Ovary (tissue), 3 donors: Measurements from ENCODE around the gene ATP4B.

Source experiments
- POLR2A ChIP-seq: fragments of 450-650 bp; IDR thresholded peaks from one replicate; pipeline ENCODE4 v1.6.1; 2017; ENCODE audit warnings: antibody characterized with exemption, mild to moderate bottlenecking, moderate library complexity
- TF ChIP-seq, protein P1 (sequence below), 3 donors: fragments of 450-650 bp in 2 of 3; fragments of 200-600 bp in 1 of 3; IDR thresholded peaks; one replicate each; pipeline versions ENCODE4 v1.5.1 to v1.8.0; 2016 to 2022; ENCODE audit warnings: antibody characterized with exemption in 3 of 3, mild to moderate bottlenecking in 1 of 3
- donor health status: DM: no; HTN: no; CAD: no.

DNA sequence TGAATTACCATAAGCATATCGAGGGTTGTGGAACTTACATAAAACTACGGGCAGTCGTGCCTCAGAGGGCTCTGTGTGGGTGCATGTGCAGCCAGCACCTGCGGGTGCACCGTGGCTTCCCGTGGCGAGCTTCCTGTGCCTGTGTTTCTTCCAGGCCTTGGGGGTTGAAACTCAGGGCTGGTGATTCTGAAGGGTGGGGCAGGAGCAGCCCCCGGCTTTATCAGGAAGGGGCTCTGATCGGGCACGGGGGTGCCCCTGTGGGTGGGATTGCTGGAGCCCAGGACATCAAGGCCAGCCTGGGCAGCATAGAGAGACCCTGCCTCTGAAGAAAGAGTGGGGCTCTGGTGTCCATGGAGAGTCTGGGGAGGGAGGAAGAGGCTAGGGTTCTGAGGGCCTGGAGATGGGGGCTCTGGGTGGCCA lies 11.1 kb downstream of the ATP4B start:
- TF ChIP-seq, protein P1, sequence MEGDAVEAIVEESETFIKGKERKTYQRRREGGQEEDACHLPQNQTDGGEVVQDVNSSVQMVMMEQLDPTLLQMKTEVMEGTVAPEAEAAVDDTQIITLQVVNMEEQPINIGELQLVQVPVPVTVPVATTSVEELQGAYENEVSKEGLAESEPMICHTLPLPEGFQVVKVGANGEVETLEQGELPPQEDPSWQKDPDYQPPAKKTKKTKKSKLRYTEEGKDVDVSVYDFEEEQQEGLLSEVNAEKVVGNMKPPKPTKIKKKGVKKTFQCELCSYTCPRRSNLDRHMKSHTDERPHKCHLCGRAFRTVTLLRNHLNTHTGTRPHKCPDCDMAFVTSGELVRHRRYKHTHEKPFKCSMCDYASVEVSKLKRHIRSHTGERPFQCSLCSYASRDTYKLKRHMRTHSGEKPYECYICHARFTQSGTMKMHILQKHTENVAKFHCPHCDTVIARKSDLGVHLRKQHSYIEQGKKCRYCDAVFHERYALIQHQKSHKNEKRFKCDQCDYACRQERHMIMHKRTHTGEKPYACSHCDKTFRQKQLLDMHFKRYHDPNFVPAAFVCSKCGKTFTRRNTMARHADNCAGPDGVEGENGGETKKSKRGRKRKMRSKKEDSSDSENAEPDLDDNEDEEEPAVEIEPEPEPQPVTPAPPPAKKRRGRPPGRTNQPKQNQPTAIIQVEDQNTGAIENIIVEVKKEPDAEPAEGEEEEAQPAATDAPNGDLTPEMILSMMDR (IDR thresholded peaks at IDR 0.05): no peak
- no peak for TF ChIP-seq POLR2A
